ENCODE results near the gene SNORC.

The SNORC gene

GRCh38 chr2:232869138-232870017 is 686 bp upstream of the SNORC start:
- H3K9me3 ChIP-seq (replicated peaks; ENCODE audit: low read length): no peaks in the 10 kb centered on the region
- no peak overlapping the region for H3K4me3 ChIP-seq (ENCODE audit: low read length)
- no peak overlapping the region for H3K4me2 ChIP-seq (ENCODE audit: low read length)

GRCh38 chr2:232870766-232871371 is 805 bp downstream of the SNORC start:
- no peaks in the 10 kb centered on the region for H3K9me3 ChIP-seq (replicated peaks; ENCODE audit: low read length)
- H3K36me3 ChIP-seq (ENCODE audit: insufficient read depth, low read length): no peaks in the 10 kb centered on the region
- no peak overlapping the region for H3K4me3 ChIP-seq (ENCODE audit: low read length)
- H3K27me3 ChIP-seq (ENCODE audit: control insufficient read depth, insufficient read depth, low read length): peaks cover 7% of the 10 kb centered on the region
- H3K4me1 ChIP-seq (ENCODE audit: control insufficient read depth, insufficient read depth, low read length): peaks cover 2% of the 10 kb centered on the region
- no peak overlapping the region for H3K9ac ChIP-seq (ENCODE audit: low read depth, low read length)
- H3K4me2 ChIP-seq (ENCODE audit: low read length): no peak overlapping the region

More at GRCh38 chr2:232869138-232870017, 686 bp upstream of the SNORC start:
- Histone ChIP-seq H3K4me1 (ENCODE audit: control insufficient read depth, insufficient read depth, low read length) (no peaks in the 10 kb centered on the region), H3K36me3 (ENCODE audit: insufficient read depth, low read length) (no peaks in the 10 kb centered on the region), H3K27me3 (ENCODE audit: control insufficient read depth, insufficient read depth, low read length) (no peaks in the 10 kb centered on the region), H3K9ac (ENCODE audit: low read depth, low read length) (no peak overlapping the region)

- Histone ChIP-seq H3K4me3 (ENCODE audit: low read length) (no peak overlapping the region), H3K36me3 (ENCODE audit: insufficient read depth, low read length) (no peaks in the 10 kb centered on the region), H3K9me3 (replicated peaks; ENCODE audit: low read length) (no peaks in the 10 kb centered on the region), H3K9ac (ENCODE audit: low read depth, low read length) (no peak overlapping the region), H3K4me2 (ENCODE audit: low read length) (no peak overlapping the region), H3K27me3 (ENCODE audit: control insufficient read depth, insufficient read depth, low read length) (peaks cover 9% of the 10 kb centered on the region), H3K4me1 (ENCODE audit: control insufficient read depth, insufficient read depth, low read length) (peaks cover 6% of the 10 kb centered on the region)
Observed at GRCh38 chr2:232871418-232871834, 1.4 kb downstream of the SNORC start.

- Histone ChIP-seq H3K36me3 (ENCODE audit: insufficient read depth, low read length) (no peaks in the 10 kb centered on the region), H3K4me2 (ENCODE audit: low read length) (no peak overlapping the region), H3K9ac (ENCODE audit: low read depth, low read length) (no peak overlapping the region), H3K9me3 (replicated peaks; ENCODE audit: low read length) (no peaks in the 10 kb centered on the region), H3K4me1 (ENCODE audit: control insufficient read depth, insufficient read depth, low read length) (peaks cover 6% of the 10 kb centered on the region), H3K27me3 (ENCODE audit: control insufficient read depth, insufficient read depth, low read length) (peaks cover 9% of the 10 kb centered on the region), H3K4me3 (ENCODE audit: low read length) (no peak overlapping the region)
Observed at GRCh38 chr2:232871835-232872736, 2.0 kb downstream of the SNORC start.

- Histone ChIP-seq H3K27me3 (ENCODE audit: control insufficient read depth, insufficient read depth, low read length) (peaks cover 9% of the 10 kb centered on the region), H3K9ac (ENCODE audit: low read depth, low read length) (no peak overlapping the region), H3K4me3 (ENCODE audit: low read length) (no peak overlapping the region), H3K9me3 (replicated peaks; ENCODE audit: low read length) (no peaks in the 10 kb centered on the region), H3K4me1 (ENCODE audit: control insufficient read depth, insufficient read depth, low read length) (peaks cover 6% of the 10 kb centered on the region), H3K36me3 (ENCODE audit: insufficient read depth, low read length) (no peaks in the 10 kb centered on the region), H3K4me2 (ENCODE audit: low read length) (no peak overlapping the region)
Observed at GRCh38 chr2:232872826-232873225, 2.8 kb downstream of the SNORC start.

GRCh38 chr2:232873292-232873908 is 3.3 kb downstream of the SNORC start:
- Histone ChIP-seq H3K4me3 (ENCODE audit: low read length) (no peak overlapping the region), H3K4me1 (ENCODE audit: control insufficient read depth, insufficient read depth, low read length) (peaks cover 6% of the 10 kb centered on the region), H3K9me3 (replicated peaks; ENCODE audit: low read length) (no peaks in the 10 kb centered on the region), H3K9ac (ENCODE audit: low read depth, low read length) (no peak overlapping the region), H3K4me2 (ENCODE audit: low read length) (no peak overlapping the region), H3K27me3 (ENCODE audit: control insufficient read depth, insufficient read depth, low read length) (peaks cover 9% of the 10 kb centered on the region), H3K36me3 (ENCODE audit: insufficient read depth, low read length) (no peaks in the 10 kb centered on the region)

GRCh38 chr2:232873909-232874641 is 4.0 kb downstream of the SNORC start:
- H3K9me3 ChIP-seq (replicated peaks; ENCODE audit: low read length): no peaks in the 10 kb centered on the region
- no peaks in the 10 kb centered on the region for H3K36me3 ChIP-seq (ENCODE audit: insufficient read depth, low read length)
- H3K4me1 ChIP-seq (ENCODE audit: control insufficient read depth, insufficient read depth, low read length): peaks cover 6% of the 10 kb centered on the region
- no peak overlapping the region for H3K4me3 ChIP-seq (ENCODE audit: low read length)
- H3K27me3 ChIP-seq (ENCODE audit: control insufficient read depth, insufficient read depth, low read length): peaks cover 9% of the 10 kb centered on the region
- H3K4me2 ChIP-seq (ENCODE audit: low read length): no peak overlapping the region
- H3K9ac ChIP-seq (ENCODE audit: low read depth, low read length): no peak overlapping the region

GRCh38 chr2:232874677-232875223 is 4.7 kb downstream of the SNORC start:
- no peaks in the 10 kb centered on the region for H3K9me3 ChIP-seq (replicated peaks; ENCODE audit: low read length)

GRCh38 chr2:232875256-232876121 is 5.4 kb downstream of the SNORC start:
- Histone ChIP-seq H3K9ac (ENCODE audit: low read depth, low read length) (no peak overlapping the region), H3K27me3 (ENCODE audit: control insufficient read depth, insufficient read depth, low read length) (peaks cover 9% of the 10 kb centered on the region), H3K4me3 (ENCODE audit: low read length) (no peak overlapping the region)

More at GRCh38 chr2:232874677-232875223, 4.7 kb downstream of the SNORC start:
- H3K36me3 ChIP-seq (ENCODE audit: insufficient read depth, low read length): no peaks in the 10 kb centered on the region
- H3K4me1 ChIP-seq (ENCODE audit: control insufficient read depth, insufficient read depth, low read length): peaks cover 6% of the 10 kb centered on the region
- H3K27me3 ChIP-seq (ENCODE audit: control insufficient read depth, insufficient read depth, low read length): peaks cover 9% of the 10 kb centered on the region
- no peak overlapping the region for H3K9ac ChIP-seq (ENCODE audit: low read depth, low read length)
- no peak overlapping the region for H3K4me3 ChIP-seq (ENCODE audit: low read length)
- H3K4me2 ChIP-seq (ENCODE audit: low read length): no peak overlapping the region

More at GRCh38 chr2:232875256-232876121, 5.4 kb downstream of the SNORC start:
- Histone ChIP-seq H3K4me2 (ENCODE audit: low read length) (peak overlapping the region; percentile 41), H3K4me1 (ENCODE audit: control insufficient read depth, insufficient read depth, low read length) (peaks cover 6% of the 10 kb centered on the region), H3K9me3 (replicated peaks; ENCODE audit: low read length) (no peaks in the 10 kb centered on the region), H3K36me3 (ENCODE audit: insufficient read depth, low read length) (no peaks in the 10 kb centered on the region)
